Activated naive CD4-positive, alpha-beta T cell treated with anti-CD3 and anti-CD28 coated beads for 36 hours (primary cell): ENCODE results near the gene PRAMEF33. TPM values are rescaled to one million over a fixed set of nuclear protein-coding genes. Genes with fewer than 3 reads are reported as not detected.
"Not testable (repeated sequence)": the region's sequence is repeated elsewhere in the genome, so short reads cannot be mapped to it uniquely, and the experiment has no call there.

Source experiments
- CTCF ChIA-PET: fragments of 350-600 bp; sonication (Branson Sonifier 250); formaldehyde crosslinking; loops from one replicate; lab custom pipeline; 2021; ENCODE audit warnings: antibody characterized with exemption; lab: Charles Lee
- DNase-seq: peaks from one replicate; pipeline ENCODE4 v3.0.0-alpha.2; 2020
- H3K27ac Mint-ChIP-seq: one replicate; pipeline ENCODE4 v1.8.0; 2021; ENCODE audit warnings: mild to moderate bottlenecking, mixed read lengths
- H3K27me3 Mint-ChIP-seq: one replicate; pipeline ENCODE4 v1.8.0; 2021; ENCODE audit warnings: low read depth, mixed read lengths
- H3K36me3 Mint-ChIP-seq: one replicate; pipeline ENCODE4 v1.8.0; 2021; ENCODE audit warnings: low read depth, mixed read lengths
- H3K4me1 Mint-ChIP-seq: one replicate; pipeline ENCODE4 v1.8.0; 2021; ENCODE audit warnings: low read depth, mixed read lengths
- H3K4me3 Mint-ChIP-seq: one replicate; pipeline ENCODE4 v1.8.0; 2021; ENCODE audit warnings: mild to moderate bottlenecking, moderate library complexity, mixed read lengths
- H3K9me3 Mint-ChIP-seq: one replicate; pipeline ENCODE4 v1.8.0; 2021; ENCODE audit warnings: mixed read lengths
- intact Hi-C: fragments of 100-400 bp; cut with micrococcal nuclease; formaldehyde crosslinking; loops from one replicate; pipeline ENCODE4 v1.15.1; 2023
- total RNA-seq, 2 experiments: library from RNA; stranded (reverse); gene quantifications; one replicate each; pipeline ENCODE4 v1.2.3, GENCODE V29; 2021

Gene PRAMEF33, protein sequence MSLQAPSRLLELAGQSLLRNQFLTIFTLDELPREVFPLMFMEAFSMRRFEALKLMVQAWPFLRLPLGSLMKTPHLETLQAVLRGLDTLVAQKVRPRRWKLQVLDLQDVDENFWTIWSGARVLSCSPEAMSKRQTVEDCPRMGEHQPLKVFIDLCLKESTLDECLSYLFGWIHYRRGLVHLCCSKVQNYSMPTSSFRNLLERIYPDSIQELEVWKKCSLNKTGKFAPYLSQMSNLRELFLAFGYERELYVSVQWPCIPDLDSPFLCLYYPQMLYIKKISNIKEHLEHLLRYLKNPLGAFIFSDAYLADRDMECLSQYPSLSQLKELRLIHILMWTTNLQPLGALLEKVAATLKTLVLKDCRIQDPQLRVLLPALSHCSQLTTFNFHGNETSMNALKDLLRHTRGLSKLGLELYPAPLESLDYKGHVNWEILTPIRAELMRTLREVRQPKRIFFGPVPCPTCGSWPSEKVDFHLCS
- not detected for total RNA-seq

DNA sequence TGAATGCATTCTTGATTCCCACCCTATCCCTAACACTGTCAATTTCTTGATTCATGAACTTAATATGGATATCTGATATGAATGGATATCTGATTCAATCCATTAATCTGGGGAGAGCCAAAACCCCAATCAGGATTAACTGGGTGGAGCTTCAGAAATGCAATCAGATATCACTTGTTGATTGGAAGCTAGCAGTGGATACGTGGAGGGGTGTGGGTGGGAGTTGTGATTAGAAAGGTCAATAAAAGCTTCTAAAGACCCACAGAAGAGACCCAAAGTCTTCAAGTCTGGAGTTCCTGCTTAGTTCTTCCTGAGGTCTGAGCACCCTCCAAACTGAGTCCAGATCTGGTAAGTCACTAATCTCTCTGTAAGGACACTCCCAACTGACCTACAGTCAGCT is at the start of gene PRAMEF33:
PRAMEF33 (plus strand) TSS at position 301 of the 400 bp plus-strand sequence. CDS start 2,416 bp downstream, outside the sequence.
- CTCF ChIA-PET, intact Hi-C loops, H3K9me3 Mint-ChIP-seq, H3K4me1 Mint-ChIP-seq, DNase-seq, H3K4me3 Mint-ChIP-seq, H3K27ac Mint-ChIP-seq, H3K36me3 Mint-ChIP-seq, H3K27me3 Mint-ChIP-seq: not testable (repeated sequence)

DNA sequence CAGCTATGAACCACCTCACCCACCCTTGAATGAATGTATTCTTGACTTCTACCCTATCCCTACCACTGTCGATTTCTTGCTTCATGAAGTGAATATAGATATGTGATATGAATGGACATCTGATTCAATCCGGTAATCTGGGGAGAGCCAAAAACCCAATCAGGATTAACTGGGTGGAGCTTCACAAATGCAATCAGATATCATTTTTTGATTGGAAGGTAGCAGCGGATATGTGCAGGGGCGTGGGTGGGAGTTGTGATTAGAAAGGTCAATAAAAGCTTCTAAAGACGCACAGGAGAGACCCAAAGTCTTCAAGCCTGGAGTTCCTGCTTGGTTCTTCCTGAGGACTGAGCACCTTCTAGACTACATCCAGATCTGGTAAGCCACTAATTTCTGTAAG is 49.4 kb upstream of the PRAMEF33 start, which contains the start of gene PRAMEF5:
PRAMEF5 (plus strand) TSS at position 301 of the 400 bp plus-strand sequence. CDS start 5,071 bp downstream, outside the sequence.
- H3K27me3 Mint-ChIP-seq, CTCF ChIA-PET, H3K36me3 Mint-ChIP-seq, H3K27ac Mint-ChIP-seq, H3K4me3 Mint-ChIP-seq, DNase-seq, intact Hi-C loops, H3K4me1 Mint-ChIP-seq, H3K9me3 Mint-ChIP-seq: not testable (repeated sequence)

DNA sequence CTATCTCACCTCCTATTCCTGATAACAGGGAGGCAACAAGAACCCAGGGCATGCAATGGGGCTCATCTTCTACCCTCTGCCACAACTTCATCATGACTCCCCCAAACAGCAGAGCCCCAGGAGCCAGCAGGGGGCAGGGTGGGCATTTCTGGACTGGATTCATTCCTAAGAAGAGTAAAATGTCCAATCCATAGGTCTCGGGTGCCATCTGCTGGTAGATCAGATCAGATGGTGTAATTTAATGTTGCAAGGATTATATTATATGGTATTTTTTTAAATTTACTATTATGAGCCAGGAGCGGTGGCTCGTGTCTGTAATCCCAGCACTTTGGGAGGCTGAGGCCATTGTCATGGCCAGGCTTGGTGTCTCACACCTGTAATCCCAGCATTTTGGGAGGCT is 38.2 kb upstream of the PRAMEF33 start:
- H3K4me1 Mint-ChIP-seq, H3K9me3 Mint-ChIP-seq, H3K36me3 Mint-ChIP-seq, intact Hi-C loops, H3K27me3 Mint-ChIP-seq, H3K27ac Mint-ChIP-seq, DNase-seq, H3K4me3 Mint-ChIP-seq, CTCF ChIA-PET: not testable (repeated sequence)

DNA sequence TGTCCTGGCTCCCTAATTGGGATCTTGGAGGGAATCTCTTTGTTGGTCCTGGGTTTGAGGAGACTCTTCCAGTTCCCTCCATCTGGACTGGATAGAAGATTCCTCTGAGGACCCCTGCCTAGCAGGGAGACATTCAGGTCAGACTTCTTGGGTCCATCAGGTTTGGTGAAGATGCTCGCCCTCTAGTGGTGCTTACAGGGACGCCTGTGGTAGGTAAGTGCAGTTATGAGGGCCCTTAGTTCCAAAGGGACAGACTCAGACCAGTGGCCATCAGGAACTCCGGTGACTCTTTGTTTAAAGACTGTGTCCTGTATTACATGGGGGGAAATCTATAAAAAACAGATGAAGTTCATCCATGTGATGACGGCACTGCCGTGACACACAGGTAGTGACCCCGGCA is 26.3 kb upstream of the PRAMEF33 start:
- intact Hi-C loops, H3K4me1 Mint-ChIP-seq, DNase-seq, H3K36me3 Mint-ChIP-seq, H3K9me3 Mint-ChIP-seq, CTCF ChIA-PET, H3K4me3 Mint-ChIP-seq, H3K27me3 Mint-ChIP-seq, H3K27ac Mint-ChIP-seq: not testable (repeated sequence)

DNA sequence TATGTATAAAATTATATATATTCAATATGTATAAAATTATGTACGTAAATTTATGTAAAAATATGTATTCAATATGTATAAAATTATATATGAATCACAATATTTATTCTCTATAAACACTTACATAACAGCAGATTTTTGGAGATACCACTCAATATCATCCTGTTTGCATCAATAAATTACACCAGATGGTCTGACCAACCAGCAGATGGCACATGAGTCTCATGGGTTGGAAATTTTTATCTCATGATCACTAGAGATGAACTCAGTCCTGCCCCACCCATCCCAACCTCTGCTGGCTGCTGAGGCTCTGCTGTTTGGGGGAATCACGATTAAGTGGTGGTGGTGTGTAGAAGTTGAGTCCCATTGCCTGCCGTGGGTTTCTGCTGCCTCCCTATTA is 23.7 kb upstream of the PRAMEF33 start:
- CTCF ChIA-PET, H3K27me3 Mint-ChIP-seq, intact Hi-C loops, H3K9me3 Mint-ChIP-seq, H3K4me3 Mint-ChIP-seq, H3K27ac Mint-ChIP-seq, H3K36me3 Mint-ChIP-seq, H3K4me1 Mint-ChIP-seq, DNase-seq: not testable (repeated sequence)

DNA sequence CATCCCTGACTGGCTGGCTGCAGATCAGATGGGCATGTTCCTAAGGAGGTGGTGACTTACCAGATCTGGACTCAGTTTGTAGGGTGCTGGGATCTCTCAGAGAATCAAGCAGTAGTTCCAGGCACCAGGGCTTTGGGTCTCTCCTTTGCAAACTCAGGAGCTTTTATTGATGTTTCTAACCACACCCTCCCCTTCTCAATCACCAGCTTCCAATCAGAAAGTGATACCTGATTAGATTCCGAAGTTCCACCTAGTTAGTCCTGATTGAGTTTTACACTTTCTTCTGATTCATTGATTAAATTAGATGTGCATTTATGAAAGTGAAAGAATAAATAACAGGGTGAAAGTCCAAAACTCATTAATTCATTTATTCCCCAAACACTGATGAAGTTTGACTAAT is 18.3 kb upstream of the PRAMEF33 start, which contains the start of gene PRAMEF8:
PRAMEF8 (minus strand) TSS at position 101 of the 400 bp plus-strand sequence. CDS start 1,046 bp downstream, outside the sequence.
- not testable (repeated sequence) for H3K36me3 Mint-ChIP-seq

DNA sequence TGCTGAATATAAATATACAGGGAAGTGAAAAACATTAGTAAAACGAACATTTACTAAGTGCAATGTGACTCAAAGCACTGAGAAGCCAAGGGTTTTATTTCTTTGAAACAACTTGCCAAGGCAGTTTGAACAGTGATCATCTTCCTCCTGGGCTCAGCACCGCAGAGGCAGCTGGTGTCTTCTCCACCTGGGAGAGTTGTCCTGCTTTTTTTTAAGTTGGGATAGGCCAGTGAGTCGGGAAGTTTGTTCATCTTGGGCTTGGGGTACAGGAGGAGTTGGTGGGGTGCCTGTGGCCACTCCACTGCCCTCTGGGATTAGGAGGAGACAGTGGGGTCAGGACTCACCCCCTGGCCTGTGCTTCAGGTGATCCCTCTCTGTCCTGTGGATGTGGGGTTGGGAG is 14.3 kb upstream of the PRAMEF33 start:
- H3K9me3 Mint-ChIP-seq, H3K27me3 Mint-ChIP-seq, H3K27ac Mint-ChIP-seq, H3K4me3 Mint-ChIP-seq, H3K4me1 Mint-ChIP-seq, DNase-seq, intact Hi-C loops, H3K36me3 Mint-ChIP-seq, CTCF ChIA-PET: not testable (repeated sequence)

More for the DNA sequence above, 18.3 kb upstream of the PRAMEF33 start, which contains the start of gene PRAMEF8:
- H3K27me3 Mint-ChIP-seq, H3K9me3 Mint-ChIP-seq, H3K4me1 Mint-ChIP-seq, H3K4me3 Mint-ChIP-seq, CTCF ChIA-PET, DNase-seq, H3K27ac Mint-ChIP-seq, intact Hi-C loops: not testable (repeated sequence)

DNA sequence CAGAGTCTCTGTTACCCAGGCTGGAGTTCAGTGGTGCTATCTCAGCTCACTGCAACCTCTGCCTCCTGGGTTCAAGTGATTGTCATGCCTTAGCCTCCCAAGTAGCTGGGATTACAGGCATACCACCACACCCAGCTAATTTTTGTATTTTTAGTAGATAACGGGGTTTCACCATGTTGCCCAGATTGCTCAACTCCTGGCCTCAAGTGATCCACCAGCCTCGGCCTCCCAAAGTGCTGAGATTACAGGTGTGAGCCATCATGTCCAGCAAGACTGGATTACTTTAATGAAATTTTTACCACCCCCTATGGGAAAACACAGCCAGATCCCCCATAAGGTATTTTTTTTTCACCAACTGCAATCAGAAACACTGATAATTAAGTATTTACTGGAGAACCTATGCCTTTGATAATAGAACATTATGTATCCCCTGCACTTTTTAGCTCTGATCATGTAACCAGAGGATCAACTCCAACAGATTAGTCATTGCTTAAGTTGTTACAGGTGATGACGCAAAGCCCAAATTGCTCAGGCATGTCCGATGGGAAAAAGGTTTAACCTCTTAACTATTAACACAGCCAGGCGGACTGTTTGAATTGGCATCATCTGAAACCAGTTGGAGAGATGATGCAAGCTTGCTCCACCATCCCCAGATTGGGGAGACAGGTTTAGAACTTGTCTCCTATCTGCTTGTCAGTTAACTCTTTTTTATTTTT is 6.0 kb upstream of the PRAMEF33 start:
- H3K27me3 Mint-ChIP-seq, H3K27ac Mint-ChIP-seq, H3K4me1 Mint-ChIP-seq, intact Hi-C loops, DNase-seq, H3K9me3 Mint-ChIP-seq, H3K4me3 Mint-ChIP-seq, CTCF ChIA-PET, H3K36me3 Mint-ChIP-seq: not testable (repeated sequence)

DNA sequence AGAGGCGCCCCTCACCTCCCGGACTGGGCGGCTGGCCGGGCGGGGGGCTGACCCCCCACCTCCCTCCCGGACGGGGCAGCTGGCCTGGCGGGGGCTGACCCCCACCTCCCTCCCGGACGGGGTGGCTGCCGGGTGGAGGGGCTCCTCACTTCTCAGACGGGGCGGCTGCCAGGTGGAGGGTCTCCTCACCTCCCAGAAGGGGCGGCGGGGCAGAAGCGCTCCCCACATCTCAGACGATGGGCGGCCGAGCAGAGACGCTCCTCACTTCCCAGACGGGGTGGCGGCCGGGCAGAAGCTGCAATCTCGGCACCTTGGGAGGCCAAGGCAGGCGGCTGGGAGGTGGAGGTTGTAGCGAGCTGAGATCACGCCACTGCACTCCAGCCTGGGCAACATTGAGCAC is 4.6 kb upstream of the PRAMEF33 start:
- DNase-seq, H3K36me3 Mint-ChIP-seq, H3K4me1 Mint-ChIP-seq, intact Hi-C loops, H3K27ac Mint-ChIP-seq, H3K27me3 Mint-ChIP-seq, H3K4me3 Mint-ChIP-seq, H3K9me3 Mint-ChIP-seq, CTCF ChIA-PET: not testable (repeated sequence)

DNA sequence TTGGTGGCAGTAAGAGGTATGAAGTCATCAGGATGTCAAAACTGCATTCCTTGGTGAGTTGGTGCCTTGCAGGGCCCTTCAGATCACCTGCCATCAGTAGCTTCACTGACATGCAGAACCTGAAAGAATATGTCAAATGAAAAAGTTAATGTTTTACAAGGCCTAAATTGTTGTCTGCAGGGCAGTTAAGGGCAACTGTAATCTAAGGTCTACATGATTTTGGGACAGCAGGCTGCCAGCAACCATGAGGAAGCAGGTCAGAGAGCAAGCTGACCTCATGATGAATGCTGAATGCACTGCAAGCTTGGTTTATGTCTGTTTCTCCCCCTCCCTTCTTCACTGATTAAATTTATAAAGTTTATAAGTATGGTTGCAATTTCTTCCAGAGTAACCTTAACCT is 1.1 kb upstream of the PRAMEF33 start:
- H3K4me1 Mint-ChIP-seq, CTCF ChIA-PET: not testable (repeated sequence)

DNA sequence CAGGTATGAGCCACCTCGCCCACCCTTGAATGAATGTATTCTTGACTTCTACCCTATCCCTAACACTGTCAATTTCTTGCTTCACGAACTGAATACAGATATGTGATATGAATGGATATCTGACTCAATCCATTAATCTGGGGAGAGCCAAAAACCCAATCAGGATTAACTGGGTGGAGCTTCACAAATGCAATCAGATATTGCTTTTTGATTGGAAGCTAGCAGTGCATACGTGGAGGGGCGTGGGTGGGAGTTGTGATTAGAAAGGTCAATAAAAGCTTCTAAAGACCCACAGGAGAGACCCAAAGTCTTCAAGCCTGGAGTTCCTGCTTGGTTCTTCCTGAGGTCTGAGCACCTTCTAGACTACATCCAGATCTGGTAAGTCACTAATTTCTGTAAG is 11.9 kb downstream of the PRAMEF33 start, which contains the start of gene PRAMEF15:
PRAMEF15 (plus strand) TSS at position 301 of the 400 bp plus-strand sequence. CDS start 2,827 bp downstream, outside the sequence.
- H3K27ac Mint-ChIP-seq, H3K9me3 Mint-ChIP-seq, CTCF ChIA-PET, H3K4me3 Mint-ChIP-seq, H3K27me3 Mint-ChIP-seq, intact Hi-C loops, H3K36me3 Mint-ChIP-seq, DNase-seq, H3K4me1 Mint-ChIP-seq: not testable (repeated sequence)

More for the DNA sequence above, 1.1 kb upstream of the PRAMEF33 start:
- H3K4me3 Mint-ChIP-seq, H3K36me3 Mint-ChIP-seq, H3K27ac Mint-ChIP-seq, DNase-seq, intact Hi-C loops, H3K27me3 Mint-ChIP-seq, H3K9me3 Mint-ChIP-seq: not testable (repeated sequence)

DNA sequence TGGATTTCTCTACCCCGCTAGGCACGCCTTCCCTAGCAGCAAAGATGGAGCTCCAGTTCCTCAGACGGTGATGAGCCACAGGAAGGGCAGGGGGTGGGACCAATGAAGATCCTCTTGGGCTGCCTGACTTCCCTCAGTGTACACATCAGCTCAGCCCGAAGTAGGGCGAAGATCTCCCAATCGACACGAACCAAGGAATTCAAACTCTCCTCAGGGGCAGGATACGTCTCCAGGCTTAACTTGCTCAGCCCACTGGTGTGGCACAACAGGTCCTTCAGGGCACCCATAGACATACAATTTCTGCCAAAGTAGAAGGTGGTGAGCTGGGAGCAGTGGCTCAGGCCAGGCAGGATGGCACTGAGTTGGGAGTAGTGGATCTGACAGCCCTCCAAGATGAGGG is 39.2 kb downstream of the PRAMEF33 start:
- H3K36me3 Mint-ChIP-seq, intact Hi-C loops, H3K27ac Mint-ChIP-seq, H3K9me3 Mint-ChIP-seq, H3K27me3 Mint-ChIP-seq, H3K4me3 Mint-ChIP-seq, DNase-seq, H3K4me1 Mint-ChIP-seq, CTCF ChIA-PET: not testable (repeated sequence)
